SIG-M5 treated with dmso at 0.1 percent for 504 hours (cell line): ENCODE data around the gene RNF215.
"Not testable (repeated sequence)": the region's sequence is repeated elsewhere in the genome, so short reads cannot be mapped to it uniquely, and the experiment has no call there.

Source experiments
- DNase-seq: peaks from one replicate; lab custom pipeline; 2025; ENCODE audit not compliant: unreplicated experiment; lab: John Stamatoyannopoulos, UW

The RNF215 gene

DNA sequence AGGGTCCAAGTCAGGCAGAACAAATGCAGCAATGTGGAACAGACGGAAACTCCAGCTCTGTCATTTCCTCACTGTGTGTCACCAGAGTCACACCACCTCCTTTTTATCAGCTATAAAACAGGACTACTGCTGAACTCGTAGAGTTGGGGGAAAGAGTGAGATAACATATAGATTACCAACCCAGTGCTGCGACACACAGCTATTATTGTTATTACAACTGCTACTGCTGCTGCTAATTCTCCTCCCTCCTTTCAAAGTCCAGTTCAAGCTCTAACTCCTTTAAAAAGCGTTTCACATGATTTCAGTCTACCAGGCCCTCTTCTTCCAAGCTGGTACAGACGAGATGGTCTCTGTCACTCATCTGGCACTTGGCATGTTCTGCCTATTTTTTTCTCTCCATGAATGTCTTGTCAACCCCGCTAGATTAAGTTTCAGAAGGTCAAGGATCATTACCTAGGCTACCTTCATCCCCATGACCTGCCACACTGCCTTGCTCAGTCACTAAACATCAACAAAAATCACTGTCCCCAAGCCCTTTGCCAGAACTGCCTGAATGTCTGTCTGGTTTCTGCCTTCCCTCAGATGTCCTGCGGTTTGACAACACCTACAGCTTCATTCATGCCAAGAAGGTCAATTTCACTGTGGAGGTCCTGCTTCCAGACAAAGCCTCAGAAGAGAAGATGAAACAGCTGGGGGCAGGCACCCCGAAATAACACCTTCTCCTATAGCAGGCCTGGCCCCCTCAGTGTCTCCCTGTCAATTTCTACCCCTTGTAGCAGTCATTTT is 34.7 kb upstream of the RNF215 start:
- DNase-seq, result no peak

DNA sequence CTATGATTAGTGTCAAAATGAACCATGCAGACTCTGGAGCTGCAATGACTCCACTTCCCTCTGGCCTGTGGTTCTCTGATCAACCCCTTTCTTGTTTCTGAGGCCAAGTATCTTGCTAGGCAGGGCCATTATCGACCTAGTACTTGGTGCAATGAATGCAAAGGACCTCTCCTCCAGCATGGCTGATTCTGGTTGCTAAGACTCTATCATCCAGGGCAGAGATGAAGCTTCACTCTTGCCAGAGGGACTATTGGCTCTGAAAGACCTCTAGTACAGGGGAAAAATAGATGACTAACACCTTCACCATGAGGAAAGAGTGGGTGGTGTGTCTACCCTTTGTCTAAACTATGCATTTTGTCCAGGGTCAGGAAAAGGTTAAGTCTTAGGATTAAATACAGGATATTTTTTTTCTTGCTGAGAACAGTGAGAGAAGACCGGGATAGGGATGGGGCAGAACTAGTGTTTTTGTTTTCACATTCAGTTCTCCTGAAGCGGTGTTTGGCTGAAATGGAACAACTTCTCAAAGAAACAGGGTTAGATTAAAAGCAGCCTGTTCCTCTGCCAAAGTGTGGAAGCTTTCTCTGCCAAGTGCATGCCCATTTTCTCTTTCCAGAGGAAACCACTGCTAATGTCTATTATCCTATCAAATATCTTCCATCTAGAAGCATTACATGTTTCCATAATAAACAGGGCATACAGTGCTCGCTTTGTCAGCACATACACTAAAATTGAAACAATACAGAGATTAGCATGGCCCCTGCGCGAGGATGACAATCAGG is 33.3 kb upstream of the RNF215 start:
- no peak for DNase-seq

DNA sequence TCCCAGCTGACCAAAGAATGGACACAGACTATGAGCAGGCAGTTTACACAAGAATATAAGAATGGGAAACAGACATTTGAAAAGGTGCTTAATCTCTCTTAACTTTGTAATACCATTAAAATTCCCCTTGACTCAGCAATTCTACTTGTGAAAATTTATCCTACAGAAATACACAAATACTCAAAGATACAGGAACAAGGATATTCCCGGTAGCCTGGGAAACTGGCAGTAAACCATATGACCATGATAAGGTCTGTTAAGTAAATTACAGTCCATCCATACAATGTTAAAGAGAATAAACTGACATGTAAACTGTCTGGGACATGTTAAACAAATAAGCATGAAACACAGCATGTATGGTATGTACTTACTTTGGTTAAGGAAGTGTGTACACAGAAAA is 29.6 kb upstream of the RNF215 start:
- no peak for DNase-seq

DNA sequence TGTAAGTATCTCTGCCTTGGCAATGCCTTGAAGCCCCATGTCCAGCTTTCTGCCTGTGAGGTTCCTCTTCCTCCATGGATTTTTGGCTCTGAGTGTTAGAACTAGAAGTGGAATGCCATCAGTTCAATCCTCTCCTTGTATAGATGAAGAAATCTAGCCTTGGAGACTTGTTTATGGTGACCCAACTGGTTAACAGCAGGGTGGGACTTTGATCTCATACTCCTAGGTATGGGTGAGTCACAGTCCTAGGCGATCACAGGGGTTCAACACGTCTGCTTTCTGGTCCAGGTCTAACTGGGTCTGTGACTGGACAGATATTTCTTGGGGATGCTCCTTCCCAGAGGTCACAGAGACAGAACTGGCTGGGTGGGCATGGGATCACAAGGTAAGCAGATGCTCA is 29.2 kb upstream of the RNF215 start:
- no peak for DNase-seq

DNA sequence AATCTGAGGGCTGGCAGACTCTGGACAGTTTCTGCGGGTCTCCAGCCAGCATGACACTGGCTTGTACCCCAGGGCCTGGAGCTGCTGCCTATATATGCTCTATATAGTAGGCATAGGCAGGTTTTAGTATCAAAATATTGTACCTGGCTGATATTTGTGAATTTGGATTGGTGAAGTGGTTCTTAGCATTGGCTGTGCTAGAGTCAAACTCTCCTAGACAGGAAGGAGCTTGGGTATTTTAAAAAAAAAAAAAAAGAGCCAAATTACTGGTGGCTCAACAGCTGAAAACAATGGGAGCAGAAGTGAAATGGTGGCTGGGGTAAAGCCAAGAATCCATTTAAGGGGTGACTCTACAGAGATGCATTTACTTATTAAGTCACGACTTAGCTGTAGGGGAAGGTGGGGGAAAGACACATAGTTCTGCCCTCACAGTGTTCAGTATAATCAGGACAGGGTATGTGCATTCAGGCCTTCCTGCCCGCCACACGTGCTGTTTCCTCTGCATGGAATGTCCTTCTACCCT is 27.4 kb upstream of the RNF215 start:
- DNase-seq, result no peak

DNA sequence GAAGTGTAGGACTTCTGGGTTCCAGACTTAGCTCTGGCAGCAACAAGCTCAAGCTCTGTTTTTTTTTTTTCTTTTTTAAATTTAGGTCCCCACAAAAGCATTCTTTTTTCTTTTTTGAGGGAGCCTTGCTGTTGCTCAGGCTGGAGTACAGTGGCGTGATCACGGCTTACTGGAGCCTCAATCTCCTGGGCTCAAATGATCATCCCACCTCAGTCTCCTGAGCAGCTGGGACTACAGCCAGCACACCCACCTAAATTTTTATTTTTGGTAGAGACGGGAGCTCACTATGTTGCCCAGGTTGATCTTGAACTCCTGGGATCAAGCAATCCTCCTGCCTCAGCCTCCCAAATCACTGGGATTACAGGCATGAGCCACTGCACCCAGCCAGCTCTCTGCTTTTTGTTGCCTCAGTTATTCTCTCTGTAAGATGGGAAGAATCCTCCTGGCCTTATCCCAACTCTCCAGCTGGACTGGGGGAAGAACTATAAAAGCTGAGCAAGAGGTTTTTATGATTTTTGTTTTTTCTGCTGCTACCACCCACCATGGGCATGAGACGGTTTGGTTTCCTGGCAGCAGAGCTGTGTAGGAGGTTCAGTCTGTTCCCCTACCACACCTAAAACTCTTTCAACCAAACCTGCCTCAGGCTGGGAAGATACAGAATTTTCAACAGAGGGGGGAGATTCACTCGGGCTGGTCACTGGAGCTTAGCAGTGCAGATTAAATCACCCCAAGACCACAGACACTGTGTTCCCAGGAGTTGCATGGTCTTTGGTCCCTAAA is 26.7 kb upstream of the RNF215 start:
- DNase-seq, result no peak

DNA sequence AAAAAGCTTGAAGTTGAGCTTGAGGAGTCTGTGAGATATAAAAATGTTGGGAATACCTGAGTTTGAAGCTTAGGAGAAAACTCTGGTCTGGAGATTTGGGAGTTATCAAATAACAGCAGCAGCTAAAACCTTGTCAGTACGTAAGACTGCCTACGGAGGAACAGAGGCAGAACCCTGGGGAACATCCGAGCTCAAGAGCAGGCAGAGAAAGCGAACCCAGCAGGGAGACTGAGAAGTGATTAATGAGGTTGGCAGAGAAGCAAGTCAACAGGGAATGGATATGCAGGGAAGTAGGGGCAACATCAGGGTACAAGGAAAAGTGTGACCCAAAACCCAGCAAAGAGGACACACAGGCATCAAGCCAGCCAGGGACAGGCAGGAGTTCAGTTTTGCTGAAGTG is 25.8 kb upstream of the RNF215 start:
- no peak for DNase-seq

DNA sequence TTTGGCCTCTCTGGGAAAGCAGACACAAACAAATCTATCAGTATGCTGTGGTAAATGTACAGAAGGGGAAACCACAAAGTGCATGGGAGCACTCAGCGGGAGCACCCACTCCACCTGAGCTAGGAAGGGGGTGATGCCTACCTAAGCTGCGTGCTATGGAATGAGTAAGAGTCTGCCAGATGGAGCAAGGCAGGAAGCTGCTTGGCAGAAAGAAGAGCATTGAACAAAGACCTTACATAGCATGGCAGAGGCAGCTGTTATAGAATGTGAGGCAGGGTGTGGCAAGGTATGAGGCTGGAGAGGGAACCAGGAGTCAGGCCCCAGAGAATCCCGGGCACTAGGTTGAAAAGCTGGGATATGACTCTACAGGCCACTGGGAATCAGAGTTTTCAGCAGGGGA is 24.6 kb upstream of the RNF215 start:
- no peak for DNase-seq

DNA sequence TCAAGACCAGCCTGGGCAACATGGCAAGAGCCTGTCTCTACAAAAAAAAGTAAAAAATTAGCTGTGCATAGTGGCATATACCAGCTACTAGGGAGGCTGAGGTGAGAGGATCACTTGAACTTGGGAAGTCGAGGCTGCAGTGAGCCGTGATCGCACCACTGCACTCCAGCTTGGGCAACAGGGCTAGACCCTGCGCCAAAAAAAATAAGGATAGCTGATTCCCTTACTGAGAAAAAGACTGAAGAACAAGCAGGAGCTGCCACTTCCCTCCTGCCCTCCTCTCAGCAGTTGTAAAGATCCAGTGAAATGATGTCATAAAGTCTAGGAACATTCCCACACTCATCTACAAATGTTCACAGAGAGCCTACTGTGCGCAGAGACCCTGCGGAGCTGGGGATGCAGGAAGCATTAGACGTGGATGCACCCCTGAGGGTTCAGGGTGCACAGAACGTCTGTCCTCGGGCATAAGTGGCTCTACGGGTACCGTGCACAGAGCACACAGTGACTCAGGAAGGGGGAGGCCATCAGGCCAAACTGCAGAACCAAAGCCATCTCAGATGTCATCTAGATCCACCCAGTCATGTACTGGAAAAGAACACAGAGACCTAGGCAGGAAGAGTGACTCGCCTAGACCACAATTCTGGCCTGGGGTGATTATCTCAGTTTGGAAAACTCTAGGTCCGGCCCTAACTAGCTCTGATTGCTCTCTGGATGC is 21.3 kb upstream of the RNF215 start:
- DNase-seq, result no peak

DNA sequence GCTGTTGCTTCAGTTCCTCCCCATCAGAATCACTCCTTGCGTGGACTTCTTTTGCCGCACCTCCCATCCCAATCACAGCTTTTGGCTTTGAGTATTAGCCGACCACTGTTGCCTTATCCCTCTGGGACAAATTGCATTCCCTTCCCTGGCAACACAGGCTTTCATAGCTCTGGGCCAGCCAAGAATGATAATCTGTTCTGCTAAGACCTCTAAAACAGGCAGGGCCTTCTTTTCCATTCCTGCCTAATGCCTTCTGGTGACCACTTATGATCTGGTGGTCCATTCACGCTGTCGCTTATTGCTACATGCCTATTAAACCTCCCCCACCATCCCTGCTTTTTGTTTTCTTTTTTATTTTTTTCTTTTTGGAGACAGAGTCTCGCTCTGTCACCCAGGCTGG is 19.2 kb upstream of the RNF215 start:
- DNase-seq, result no peak

DNA sequence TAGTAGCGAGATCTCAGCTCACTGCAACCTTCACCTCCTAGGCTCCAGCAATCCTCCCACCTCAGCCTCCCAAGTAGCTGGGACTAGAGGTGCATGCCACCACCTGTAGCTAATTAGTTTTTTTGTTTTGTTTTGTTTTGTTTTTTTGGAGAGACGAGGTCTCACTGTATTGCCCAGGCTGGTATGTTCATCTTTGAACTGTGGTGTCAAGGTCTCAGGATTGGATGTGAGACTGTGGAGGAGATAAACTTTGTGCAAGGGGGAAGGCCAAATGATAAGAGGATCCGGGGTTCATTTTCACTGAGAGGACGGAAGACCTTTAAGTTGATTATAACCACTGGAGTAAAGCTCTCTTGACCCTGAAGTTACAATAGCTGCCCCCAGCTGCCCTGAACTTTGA is 18.5 kb upstream of the RNF215 start:
- DNase-seq, result no peak

DNA sequence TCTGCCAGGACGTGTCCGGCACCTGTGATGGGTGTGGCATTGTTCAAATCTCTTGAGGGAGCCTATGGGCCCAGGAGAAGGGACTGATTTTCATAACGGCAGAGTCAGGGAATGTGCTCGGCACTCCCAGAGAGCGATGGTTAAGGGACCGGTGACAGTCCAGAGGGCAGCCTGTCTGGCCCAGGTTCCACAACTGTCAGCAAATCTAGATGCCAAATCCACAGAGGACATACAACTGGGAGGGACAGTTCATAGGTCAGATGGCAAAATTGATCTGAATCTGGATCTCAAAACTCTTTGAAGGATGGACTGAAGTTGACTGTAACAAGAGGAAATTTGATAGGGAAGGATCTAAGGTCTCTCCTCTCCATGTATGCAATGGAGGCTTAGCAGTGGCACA is 17.1 kb upstream of the RNF215 start:
- no peak for DNase-seq

DNA sequence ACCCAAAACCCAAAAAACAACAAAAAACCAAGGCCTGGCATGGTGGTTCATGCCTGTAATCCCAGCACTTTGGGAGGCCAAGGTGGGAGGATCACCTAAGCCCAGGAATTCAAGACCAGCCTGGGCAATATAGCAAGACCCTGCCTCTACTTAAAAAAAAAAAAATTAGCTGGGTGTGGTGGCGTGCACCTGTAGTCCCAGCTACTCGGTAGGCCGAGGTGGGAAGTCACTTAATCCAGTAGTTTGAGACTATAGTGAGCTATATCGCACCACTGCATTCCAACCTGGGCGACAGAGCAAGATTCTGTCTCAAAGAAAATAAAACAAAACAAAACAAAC is 15.5 kb upstream of the RNF215 start:
- DNase-seq, result not testable (repeated sequence)

DNA sequence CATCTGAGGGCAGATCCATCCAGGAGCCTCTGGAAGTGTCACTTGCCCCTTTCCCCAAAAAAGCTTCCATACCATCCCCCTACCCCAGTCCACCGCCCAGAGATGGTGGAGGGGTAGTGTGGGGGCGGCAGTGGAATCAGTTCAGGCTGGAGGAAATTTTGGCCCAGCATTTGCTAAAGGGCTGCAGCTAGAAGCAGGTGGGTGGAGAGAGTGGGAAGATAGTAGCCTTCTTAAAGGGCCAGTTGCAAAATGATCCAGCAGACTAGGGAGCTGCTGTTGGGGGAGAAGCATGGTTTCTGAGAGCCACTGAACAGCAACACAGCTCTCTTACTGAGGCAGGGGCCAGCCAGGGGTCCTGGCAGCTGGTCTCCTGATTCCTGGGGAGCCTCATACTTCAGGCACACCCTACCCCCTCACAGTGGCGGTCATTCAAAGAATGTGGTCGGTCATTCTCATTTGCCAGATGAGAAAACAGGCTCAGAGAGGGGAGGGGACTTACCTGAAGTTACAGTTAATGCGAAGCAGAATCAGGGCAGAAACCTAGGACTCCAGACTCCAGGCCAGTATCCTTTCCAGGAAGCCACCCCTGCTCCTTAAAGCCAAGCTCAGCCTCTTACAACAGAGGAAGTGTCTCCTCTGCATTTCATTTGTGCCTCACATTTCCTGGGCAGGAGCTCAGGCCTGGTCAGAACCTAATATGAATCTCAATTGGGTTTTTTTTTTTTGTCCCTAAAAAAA is 15.0 kb upstream of the RNF215 start:
- DNase-seq, result no peak

DNA sequence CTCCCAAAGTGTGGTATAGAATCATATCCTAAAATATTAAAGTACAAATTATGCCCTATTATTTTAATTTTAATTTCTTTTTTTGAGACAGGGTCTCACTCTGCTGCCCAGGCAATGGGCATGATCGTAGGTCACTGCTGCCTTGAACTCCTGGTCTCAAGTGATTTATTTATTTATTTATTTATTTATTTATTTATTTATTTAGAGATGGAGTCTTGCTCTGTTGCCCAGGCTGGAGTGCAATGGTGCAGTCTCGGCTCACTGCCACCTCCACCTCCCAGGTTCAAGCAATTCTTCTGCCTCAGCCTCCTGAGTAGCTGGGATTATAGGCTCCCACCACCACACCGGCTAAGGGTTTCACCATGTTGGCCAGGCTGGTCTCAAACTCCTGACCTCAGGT is 13.8 kb upstream of the RNF215 start:
- not testable (repeated sequence) for DNase-seq

DNA sequence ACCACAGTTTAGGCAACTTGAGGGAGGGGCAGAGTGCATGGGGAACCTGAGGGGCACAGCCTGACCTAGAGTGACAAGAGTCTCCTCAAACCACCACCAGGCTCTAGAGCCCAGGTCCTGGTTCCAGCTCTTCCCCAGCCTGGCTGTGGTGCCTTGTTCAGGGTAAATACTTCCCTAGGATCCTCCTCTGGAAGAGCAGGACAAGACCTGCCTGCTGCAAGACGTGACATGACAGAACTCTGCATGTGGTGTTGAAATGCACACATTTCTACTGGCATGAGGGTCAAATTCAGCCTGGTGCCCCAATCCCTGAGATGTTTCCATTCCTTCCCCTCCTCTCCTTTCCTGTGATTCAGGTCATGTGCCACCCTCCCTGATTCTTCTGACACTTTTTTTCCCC is 12.9 kb upstream of the RNF215 start:
- no peak for DNase-seq

DNA sequence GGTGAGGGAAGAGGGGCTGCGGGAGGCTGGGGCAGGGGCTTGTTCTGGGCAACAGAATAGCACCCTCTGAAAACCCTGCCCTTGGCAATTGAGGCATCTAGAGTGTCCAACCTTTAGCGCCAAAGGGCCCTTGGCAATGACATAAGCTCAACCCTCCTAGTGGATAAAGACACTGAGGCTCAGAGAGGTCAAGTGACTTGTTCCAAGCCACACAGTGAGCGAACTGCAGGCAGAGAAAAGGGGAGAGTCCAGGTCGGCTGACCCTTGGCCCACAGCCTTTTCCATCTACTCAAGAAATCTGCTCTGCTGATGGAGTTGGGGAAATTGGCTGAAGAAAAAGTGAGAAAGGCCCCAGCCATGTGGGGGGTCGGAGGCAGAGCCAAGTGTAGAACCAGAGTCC is 12.5 kb upstream of the RNF215 start:
- no peak for DNase-seq

DNA sequence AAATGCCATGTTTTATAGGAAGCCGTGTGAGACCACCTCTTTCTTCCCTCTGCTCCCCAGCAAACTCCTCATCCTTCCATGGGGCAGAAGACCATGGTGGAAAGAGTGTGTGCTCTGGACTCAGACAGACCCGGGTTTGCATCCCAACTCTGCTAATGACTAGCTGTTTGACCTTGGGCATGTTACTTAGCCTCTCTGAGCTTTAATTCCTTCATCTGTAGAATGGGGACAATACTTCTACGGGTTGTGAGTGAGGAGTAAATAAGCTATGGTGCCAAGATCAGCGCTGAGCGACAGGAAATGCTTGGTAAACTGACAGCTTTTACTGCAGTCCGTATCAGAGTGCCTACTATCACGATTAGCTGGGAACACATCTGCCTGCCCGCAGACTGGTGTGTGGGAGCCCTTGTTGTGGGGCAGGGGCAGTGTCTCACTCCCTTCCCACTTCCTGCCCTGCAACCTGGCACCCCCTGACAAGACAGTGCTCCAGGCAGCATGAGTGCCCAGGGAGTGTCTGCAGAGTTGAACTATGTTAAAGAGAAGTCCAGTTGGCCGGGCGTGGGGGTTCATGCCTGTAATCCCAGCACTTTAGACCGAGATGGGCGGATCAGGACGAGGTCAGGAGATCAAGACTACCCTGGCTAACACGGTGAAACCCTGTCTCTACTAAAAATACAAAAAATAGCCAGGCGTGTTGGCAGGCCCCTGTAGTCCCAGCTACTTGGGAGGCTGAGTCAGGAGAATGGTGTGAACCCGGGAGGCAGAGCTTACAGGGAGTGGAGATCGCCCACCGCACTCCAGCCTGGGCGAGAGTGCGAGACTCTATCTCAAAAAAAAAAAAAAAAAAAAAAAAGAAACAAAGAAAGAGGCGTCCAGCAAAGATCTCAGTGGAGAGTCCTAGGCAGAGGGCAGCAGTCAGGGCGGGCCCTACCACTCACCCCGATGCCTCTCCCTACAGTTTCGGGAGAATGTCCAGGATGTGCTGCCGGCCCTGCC is 11.8 kb upstream of the RNF215 start:
- no peak for DNase-seq
